Mesenchymal stem cell (in vitro differentiated cells and primary cell): ENCODE results near the gene GSTO1.

ENCODE experiments used
- DNase-seq: peaks from one replicate; pipeline ENCODE4 v3.0.0-alpha.2; 2013
- H2AFZ ChIP-seq: one replicate; pipeline ENCODE4 v1.6.1; 2013; ENCODE audit warnings: low read depth, mild to moderate bottlenecking, control low read depth, inconsistent platforms, low read length, moderate library complexity
- H2AK5ac ChIP-seq: 2 replicates; pipeline ENCODE4 v1.6.1; 2013; ENCODE audit warnings: low read length, moderate library complexity, mild to moderate bottlenecking, inconsistent platforms; ENCODE audit not compliant: severe bottlenecking
- H2BK120ac ChIP-seq: one replicate; pipeline ENCODE4 v1.6.1; 2013; ENCODE audit warnings: low read depth, mild to moderate bottlenecking, inconsistent platforms, low read length, moderate library complexity
- H2BK12ac ChIP-seq, 2 experiments: one replicate each; pipeline ENCODE4 v1.6.1; 2013; ENCODE audit warnings: inconsistent platforms in 2 of 2, low read length in 2 of 2, mild to moderate bottlenecking in 2 of 2, moderate library complexity in 2 of 2, control low read depth in 1 of 2
- H2BK15ac ChIP-seq: one replicate; pipeline ENCODE4 v1.6.1; 2013; ENCODE audit warnings: mild to moderate bottlenecking, low read depth, inconsistent platforms; ENCODE audit not compliant: poor library complexity, severe bottlenecking
- H2BK5ac ChIP-seq: 2 replicates; pipeline ENCODE4 v1.6.1; 2013; ENCODE audit warnings: low read depth, mild to moderate bottlenecking, low read length, control low read depth, inconsistent platforms; ENCODE audit not compliant: poor library complexity, severe bottlenecking
- H3K14ac ChIP-seq, 2 experiments: one replicate each; pipeline ENCODE4 v1.6.1; 2013; ENCODE audit warnings: inconsistent platforms in 2 of 2, low read length in 2 of 2, control low read depth in 1 of 2, mild to moderate bottlenecking in 1 of 2, moderate library complexity in 1 of 2
- H3K18ac ChIP-seq, 2 experiments: one replicate each; pipeline ENCODE4 v1.6.1; 2013; ENCODE audit warnings: inconsistent platforms in 2 of 2, low read length in 2 of 2, control low read depth in 1 of 2, low read depth in 1 of 2, mild to moderate bottlenecking in 1 of 2
- H3K23ac ChIP-seq, 2 experiments: one replicate each; pipeline ENCODE4 v1.6.1; 2013; ENCODE audit warnings: inconsistent platforms in 2 of 2, low read length in 2 of 2, mild to moderate bottlenecking in 2 of 2, moderate library complexity in 2 of 2, control low read depth in 1 of 2
- H3K27ac ChIP-seq: 2 replicates; pipeline ENCODE4 v1.5.1; 2013; ENCODE audit warnings: mild to moderate bottlenecking, moderate library complexity, low read length, control low read depth, inconsistent platforms; ENCODE audit not compliant: poor library complexity, severe bottlenecking
- H3K27me3 ChIP-seq, 2 experiments: 2 replicates each; pipeline versions ENCODE4 v1.6.1 to v1.7.0; 2013; ENCODE audit warnings: low read length in 2 of 2, mild to moderate bottlenecking in 2 of 2, moderate library complexity in 2 of 2, control low read depth in 1 of 2, inconsistent platforms in 1 of 2; ENCODE audit not compliant: control insufficient read depth in 1 of 2, insufficient read depth in 1 of 2
- H3K36me3 ChIP-seq, 2 experiments: 2 replicates each; pipeline versions ENCODE4 v1.6.1 to v1.7.0; 2013; ENCODE audit warnings: low read length in 2 of 2, control low read depth in 1 of 2, inconsistent platforms in 1 of 2, low read depth in 1 of 2, mild to moderate bottlenecking in 1 of 2; ENCODE audit not compliant: insufficient read depth in 2 of 2, control insufficient read depth in 1 of 2
- H3K4ac ChIP-seq, 2 experiments: one replicate each; pipeline ENCODE4 v1.6.1; 2013; ENCODE audit warnings: inconsistent platforms in 2 of 2, low read length in 2 of 2, mild to moderate bottlenecking in 2 of 2, moderate library complexity in 2 of 2, control low read depth in 1 of 2, low read depth in 1 of 2
- H3K4me1 ChIP-seq: 2 replicates; pipeline ENCODE4 v1.6.1; 2013; ENCODE audit warnings: low read depth, low read length, control low read depth; ENCODE audit not compliant: control insufficient read depth, insufficient read depth
- H3K4me2 ChIP-seq: 2 replicates; pipeline ENCODE4 v1.6.1; 2013; ENCODE audit warnings: low read length, mild to moderate bottlenecking, inconsistent platforms; ENCODE audit not compliant: poor library complexity, severe bottlenecking
- H3K4me3 ChIP-seq, 2 experiments: 2 replicates each; pipeline versions ENCODE4 v1.5.1 to v1.7.0; 2013; ENCODE audit warnings: low read length in 2 of 2, mild to moderate bottlenecking in 2 of 2, control low read depth in 1 of 2, low read depth in 1 of 2; ENCODE audit not compliant: insufficient read depth in 1 of 2
- H3K79me1 ChIP-seq: replicated peaks from 2 replicates; pipeline ENCODE4 v1.6.1; 2013; ENCODE audit warnings: mild to moderate bottlenecking, control low read depth, low read length, inconsistent platforms; ENCODE audit not compliant: poor library complexity, severe bottlenecking
- H3K9ac ChIP-seq: 2 replicates; pipeline ENCODE4 v1.7.0; 2013; ENCODE audit warnings: mild to moderate bottlenecking, low read length, moderate library complexity
- H3K9me3 ChIP-seq: 2 replicates; pipeline ENCODE4 v1.7.0; 2013; ENCODE audit warnings: mild to moderate bottlenecking, low read length; ENCODE audit not compliant: control insufficient read depth
- H4K8ac ChIP-seq: one replicate; pipeline ENCODE4 v1.6.1; 2013; ENCODE audit warnings: inconsistent platforms, mild to moderate bottlenecking, low read length, moderate library complexity
- H4K91ac ChIP-seq: one replicate; pipeline ENCODE4 v1.6.1; 2013; ENCODE audit warnings: mild to moderate bottlenecking, low read length, inconsistent platforms
- WGBS: methylation state at CpG from one replicate; pipeline ENCODE4 v1.1.7; 2013; ENCODE audit warnings: mixed read lengths; 5-methylcytosine and 5-hydroxymethylcytosine counted together

Gene GSTO1

DNA sequence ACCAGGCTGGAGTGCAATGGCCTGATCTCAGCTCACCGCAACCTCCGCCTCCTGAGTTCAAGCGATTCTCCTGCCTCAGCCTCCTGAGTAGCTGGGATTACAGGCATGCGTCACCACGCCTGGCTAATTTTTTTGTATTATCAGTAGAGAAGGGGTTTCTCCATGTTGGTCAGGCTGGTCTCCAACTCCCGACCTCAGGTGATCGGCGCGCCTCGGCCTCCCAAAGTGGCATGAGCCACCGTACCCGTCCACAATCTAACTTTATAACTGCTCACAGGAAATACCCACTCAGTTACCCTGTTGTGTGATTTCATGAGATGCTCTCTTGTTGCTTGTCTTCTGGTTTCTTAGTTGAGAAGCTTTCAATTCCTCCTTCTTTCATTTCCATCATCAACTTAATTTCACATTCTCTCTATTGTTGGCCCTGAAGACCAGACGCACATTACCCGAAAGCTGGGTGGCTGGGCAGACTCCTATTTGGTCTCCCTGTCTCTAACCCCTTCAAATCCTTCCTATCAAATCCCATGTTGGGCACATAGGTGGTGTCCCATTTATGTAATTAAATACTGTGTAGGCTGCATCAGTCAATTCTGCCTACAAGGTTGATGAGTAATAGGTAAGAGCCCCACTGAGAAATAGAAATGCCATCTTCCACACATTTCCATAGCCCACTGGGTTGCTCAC, 13.2 kb downstream of the GSTO1 start:
- Histone ChIP-seq H3K4me1 (no peaks in the 10 kb centered on the region), H3K27ac (no peak overlapping the region), H3K79me1 (peaks cover 6% of the 10 kb centered on the region), H4K8ac (no peak overlapping the region), H3K36me3 (peaks cover 6 to 67% of the 10 kb centered on the region in 2 experiments), H3K9ac (peak overlapping the region; percentile 79), H3K9me3 (no peaks in the 10 kb centered on the region), H3K14ac (no peak overlapping the region), H2BK120ac (no peak overlapping the region), H2BK15ac (no peak overlapping the region), H3K4me3 (peak overlapping the region in 1 of 2 experiments; percentile 78), H3K4ac (no peak overlapping the region), H3K27me3 (no peaks in the 10 kb centered on the region), H3K23ac (no peak overlapping the region), H3K4me2 (peak overlapping the region; percentile 73), H2AFZ (no peak overlapping the region), H2BK12ac (no peak overlapping the region), H3K18ac (no peak overlapping the region), H2AK5ac (no peak overlapping the region), H4K91ac (no peak overlapping the region), H2BK5ac (no peak overlapping the region)
- DNase-seq, result no peak
- WGBS, result 100% methylated on average over 6 of the region's 14 CpGs

DNA sequence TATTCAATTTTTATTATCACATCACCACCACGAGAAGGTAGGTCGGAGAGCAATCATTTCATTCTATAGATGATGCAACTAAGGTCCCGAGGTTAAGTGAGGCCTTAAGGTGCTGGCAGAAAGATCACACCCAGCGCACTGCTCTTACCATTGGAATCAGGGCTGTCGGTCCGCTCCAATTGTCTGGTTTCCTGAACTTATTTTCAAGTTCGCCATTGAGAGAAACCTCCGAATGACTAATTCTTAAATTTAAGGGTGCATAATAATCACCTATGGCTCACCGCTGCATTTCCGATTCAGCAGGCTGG, 13.7 kb downstream of the GSTO1 start:
- H3K14ac ChIP-seq, result no peak overlapping the region
- H3K4ac ChIP-seq, result peak overlapping the region in 1 of 2 experiments; percentile 17
- peak overlapping the region; percentile 78 to 88 for H3K4me3 ChIP-seq
- WGBS, result 50% methylated on average over 10 of the region's 10 CpGs
- peak overlapping the region; percentile 65 for H4K91ac ChIP-seq
- H2BK5ac ChIP-seq, result no peak overlapping the region
- H3K27ac ChIP-seq, result peak overlapping the region; percentile 37
- H3K9ac ChIP-seq, result peak overlapping the region; percentile 79
- H4K8ac ChIP-seq, result peak overlapping the region; percentile 83
- H3K4me2 ChIP-seq, result peak overlapping the region; percentile 73
- peaks cover 6% of the 10 kb centered on the region for H3K79me1 ChIP-seq
- no peak overlapping the region for H3K23ac ChIP-seq
- no peak for DNase-seq
- peaks cover 6 to 62% of the 10 kb centered on the region in 2 experiments for H3K36me3 ChIP-seq
- H3K18ac ChIP-seq, result peak overlapping the region; percentile 18 to 55
- no peaks in the 10 kb centered on the region for H3K27me3 ChIP-seq
- H2BK15ac ChIP-seq, result no peak overlapping the region
- no peak overlapping the region for H2BK120ac ChIP-seq
- H2BK12ac ChIP-seq, result no peak overlapping the region
- H3K4me1 ChIP-seq, result no peaks in the 10 kb centered on the region
- no peak overlapping the region for H2AFZ ChIP-seq
- no peak overlapping the region for H2AK5ac ChIP-seq
- H3K9me3 ChIP-seq, result no peaks in the 10 kb centered on the region

DNA sequence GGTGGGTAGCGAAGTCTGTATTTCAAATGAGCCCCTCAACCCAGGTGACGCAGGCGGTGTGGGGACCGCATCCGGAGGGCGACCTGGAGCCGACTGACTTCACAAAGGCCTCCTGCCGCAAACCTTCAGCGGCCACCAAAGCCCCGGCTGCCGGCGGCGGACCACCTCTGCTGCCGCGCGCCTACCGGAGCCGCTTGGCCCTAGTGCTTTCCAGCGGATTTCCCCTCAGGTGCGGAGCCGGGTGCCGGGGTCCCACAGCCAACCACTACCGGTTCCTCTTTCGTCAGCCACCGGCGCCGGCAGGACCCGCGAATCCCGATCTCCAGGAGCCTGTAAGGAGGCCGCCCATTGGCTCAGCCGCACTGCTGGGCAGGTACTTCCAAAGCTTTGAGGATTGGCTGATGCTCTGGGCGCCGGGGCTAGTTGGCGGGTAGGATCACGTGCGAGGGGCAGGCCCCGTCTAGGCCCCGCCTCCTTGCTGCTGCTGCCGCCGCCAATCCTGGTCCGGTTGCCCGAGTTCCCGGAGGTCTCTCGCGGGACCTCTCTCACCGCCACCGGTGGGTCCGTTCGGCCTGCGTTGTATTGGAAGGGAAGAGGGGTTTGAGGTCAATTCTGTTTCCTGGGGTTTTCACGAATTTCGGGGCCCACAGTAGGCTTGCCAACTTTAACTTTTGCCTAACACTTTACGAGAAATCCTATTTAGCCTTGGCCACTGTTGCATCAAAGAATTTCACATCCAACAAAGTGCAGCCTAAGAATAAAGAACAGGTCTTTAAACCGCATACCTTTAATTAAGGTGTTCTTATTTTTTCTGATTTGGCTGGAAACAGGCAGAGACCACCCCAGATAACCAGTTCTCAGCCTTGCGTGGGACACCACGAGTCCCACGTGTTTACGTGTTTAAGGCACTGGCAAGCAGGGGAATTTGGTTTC, 14.3 kb downstream of the GSTO1 start, which contains the start of gene GSTO2:
TSS of gene GSTO2 (plus strand) at position 472 of the 933 bp plus-strand sequence. CDS start 5,732 bp downstream, outside the sequence.
- Histone ChIP-seq H3K9ac (peak within 1 kb of the TSS; percentile 79), H3K9me3 (no peaks in the 10 kb centered on the region), H3K18ac (peak within 1 kb of the TSS; percentile 18 to 55), H3K27ac (peak within 1 kb of the TSS; percentile 37), H3K79me1 (peaks cover 6% of the 10 kb centered on the region), H3K4ac (peak within 1 kb of the TSS in 1 of 2 experiments; percentile 17), H3K14ac (no peak within 1 kb of the TSS), H2AFZ (no peak within 1 kb of the TSS), H2BK120ac (no peak within 1 kb of the TSS), H4K91ac (peak within 1 kb of the TSS; percentile 65), H3K4me2 (peak within 1 kb of the TSS; percentile 73), H3K36me3 (peaks cover 6 to 56% of the 10 kb centered on the region in 2 experiments), H3K23ac (no peak within 1 kb of the TSS), H3K4me3 (peak within 1 kb of the TSS; percentile 78 to 88), H4K8ac (peak within 1 kb of the TSS; percentile 83), H3K27me3 (peaks cover 0 to 1% of the 10 kb centered on the region in 2 experiments), H2AK5ac (no peak within 1 kb of the TSS), H3K4me1 (no peaks in the 10 kb centered on the region), H2BK12ac (no peak within 1 kb of the TSS), H2BK5ac (peak within 1 kb of the TSS; percentile 61), H2BK15ac (peak within 1 kb of the TSS; percentile 77)
- peak; percentile 95 for DNase-seq
- 22% methylated on average over 52 of the region's 59 CpGs for WGBS

DNA sequence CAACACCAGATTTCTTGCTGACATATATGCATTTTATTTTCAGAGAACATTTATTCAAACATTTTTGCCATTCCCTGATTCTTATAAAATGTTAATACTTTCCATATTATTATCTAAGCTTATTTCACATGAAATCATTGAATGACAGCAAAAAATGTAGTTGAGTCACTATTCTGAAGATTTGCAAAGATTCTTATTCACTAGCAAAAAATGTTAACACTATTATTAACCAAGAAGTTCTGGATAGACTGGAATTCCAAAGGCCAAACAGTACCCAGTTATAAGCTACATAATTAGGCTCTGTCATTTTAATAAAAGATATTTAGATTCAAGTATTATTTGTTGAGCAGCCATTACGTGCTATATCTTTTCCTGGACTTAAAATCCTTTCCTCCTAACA, 18.6 kb downstream of the GSTO1 start:
- no peak overlapping the region for H3K14ac ChIP-seq
- no peak overlapping the region for H3K27ac ChIP-seq
- H3K23ac ChIP-seq, result no peak overlapping the region
- no peak for DNase-seq
- H2BK5ac ChIP-seq, result no peak overlapping the region
- peaks cover 0 to 13% of the 10 kb centered on the region in 2 experiments for H3K36me3 ChIP-seq
- 64% methylated on average over 1 of the region's 1 CpG for WGBS
- no peaks in the 10 kb centered on the region for H3K79me1 ChIP-seq
- H3K4me1 ChIP-seq, result peaks cover 6% of the 10 kb centered on the region
- no peak overlapping the region for H2BK12ac ChIP-seq
- H4K91ac ChIP-seq, result no peak overlapping the region
- H2BK120ac ChIP-seq, result no peak overlapping the region
- no peak overlapping the region for H3K4ac ChIP-seq
- H3K4me2 ChIP-seq, result no peak overlapping the region
- H3K9ac ChIP-seq, result peak overlapping the region; percentile 83
- no peaks in the 10 kb centered on the region for H3K9me3 ChIP-seq
- peaks cover 0 to 21% of the 10 kb centered on the region in 2 experiments for H3K27me3 ChIP-seq
- H3K18ac ChIP-seq, result no peak overlapping the region
- H3K4me3 ChIP-seq, result no peak overlapping the region
- H2AFZ ChIP-seq, result no peak overlapping the region
- no peak overlapping the region for H2BK15ac ChIP-seq
- no peak overlapping the region for H2AK5ac ChIP-seq
- no peak overlapping the region for H4K8ac ChIP-seq
